HCT116 (cell line): ENCODE results near the gene VPS26B.

ENCODE experiments used
- CTCF ChIP-seq, 3 experiments: fragments of 200-600 bp in 1 of 3; sonication (generic) in 1 of 3; IDR thresholded peaks in 2 of 3; conservative IDR thresholded peaks in 1 of 3; 2 replicates each; pipeline ENCODE4 v1.5.1; 2012 to 2017; ENCODE audit warnings: low read depth in 2 of 3, low read length in 2 of 3, antibody characterized with exemption in 1 of 3, borderline replicate concordance in 1 of 3, control low read depth in 1 of 3, mild to moderate bottlenecking in 1 of 3, mixed read lengths in 1 of 3, mixed run types in 1 of 3, moderate library complexity in 1 of 3; ENCODE audit not compliant: insufficient read depth in 1 of 3
- ELF1 ChIP-seq: IDR thresholded peaks from 2 replicates; pipeline ENCODE4 v1.6.1; 2012; ENCODE audit warnings: low read depth, borderline replicate concordance
- EZH2 ChIP-seq: fragments of 200-600 bp; sonication (generic); IDR thresholded peaks from 2 replicates; pipeline ENCODE4 v1.6.1; 2017; ENCODE audit warnings: antibody characterized with exemption, mixed run types
- EZH2phosphoT487 ChIP-seq: fragments of 200-600 bp; IDR thresholded peaks from 2 replicates; pipeline ENCODE4 v1.6.1; 2018; ENCODE audit warnings: antibody characterized with exemption, borderline replicate concordance
- POLR2A ChIP-seq: IDR thresholded peaks from 2 replicates; pipeline ENCODE4 v1.7.0; 2011; ENCODE audit warnings: borderline replicate concordance; ENCODE audit not compliant: insufficient read depth, insufficient read length; ENCODE audit errors: extremely low read depth
- POLR2AphosphoS5 ChIP-seq: IDR thresholded peaks from 2 replicates; pipeline ENCODE4 v1.6.1; 2011; ENCODE audit warnings: mild to moderate bottlenecking, low read depth, low read length, moderate library complexity
- RAD21 ChIP-seq: IDR thresholded peaks from 2 replicates; pipeline ENCODE4 v1.6.1; 2012; ENCODE audit warnings: low read depth, mild to moderate bottlenecking
- TCF7L2 ChIP-seq: IDR thresholded peaks from 2 replicates; pipeline ENCODE4 v1.7.0; 2011; ENCODE audit warnings: borderline replicate concordance, inconsistent platforms; ENCODE audit not compliant: insufficient read depth, insufficient read length; ENCODE audit errors: extremely low read depth
- YY1 ChIP-seq: IDR thresholded peaks from 2 replicates; pipeline ENCODE4 v1.6.1; 2011; ENCODE audit warnings: low read length, low read depth, moderate library complexity, mild to moderate bottlenecking; ENCODE audit not compliant: insufficient replicate concordance; ENCODE audit errors: extremely low read depth
- ZNF274 ChIP-seq: fragments of 200-500 bp; sonication (Bioruptor generic); IDR thresholded peaks from 2 replicates; pipeline ENCODE4 v1.6.1; 2014; ENCODE audit warnings: mild to moderate bottlenecking, low read depth, low read length, inconsistent platforms
- TF ChIP-seq, protein P1 (sequence below): IDR thresholded peaks from 2 replicates; pipeline ENCODE4 v1.6.1; 2012; ENCODE audit warnings: low read depth
- TF ChIP-seq, protein P2 (sequence below): IDR thresholded peaks from 2 replicates; pipeline ENCODE4 v1.6.1; 2011; ENCODE audit warnings: mild to moderate bottlenecking, low read length, moderate library complexity; ENCODE audit not compliant: insufficient replicate concordance; ENCODE audit errors: extremely low read depth

GRCh38 chr11:134288486-134288885 lies 64.0 kb downstream of the VPS26B start:
- TF ChIP-seq CTCF (IDR thresholded peaks at IDR 0.05 in 2 of 3, conservative IDR thresholded peaks at IDR 0.05 in 1 of 3; ENCODE audit: borderline replicate concordance in 1 of 3, insufficient read depth in 1 of 3, low read depth in 2 of 3, low read length in 2 of 3) (no peak), ZNF274 (no peak), POLR2A (no peak), ELF1 (no peak), POLR2AphosphoS5 (no peak), EZH2 (no peak), TCF7L2 (no peak), EZH2phosphoT487 (no peak), YY1 (no peak), RAD21 (no peak)
- TF ChIP-seq, protein P1, sequence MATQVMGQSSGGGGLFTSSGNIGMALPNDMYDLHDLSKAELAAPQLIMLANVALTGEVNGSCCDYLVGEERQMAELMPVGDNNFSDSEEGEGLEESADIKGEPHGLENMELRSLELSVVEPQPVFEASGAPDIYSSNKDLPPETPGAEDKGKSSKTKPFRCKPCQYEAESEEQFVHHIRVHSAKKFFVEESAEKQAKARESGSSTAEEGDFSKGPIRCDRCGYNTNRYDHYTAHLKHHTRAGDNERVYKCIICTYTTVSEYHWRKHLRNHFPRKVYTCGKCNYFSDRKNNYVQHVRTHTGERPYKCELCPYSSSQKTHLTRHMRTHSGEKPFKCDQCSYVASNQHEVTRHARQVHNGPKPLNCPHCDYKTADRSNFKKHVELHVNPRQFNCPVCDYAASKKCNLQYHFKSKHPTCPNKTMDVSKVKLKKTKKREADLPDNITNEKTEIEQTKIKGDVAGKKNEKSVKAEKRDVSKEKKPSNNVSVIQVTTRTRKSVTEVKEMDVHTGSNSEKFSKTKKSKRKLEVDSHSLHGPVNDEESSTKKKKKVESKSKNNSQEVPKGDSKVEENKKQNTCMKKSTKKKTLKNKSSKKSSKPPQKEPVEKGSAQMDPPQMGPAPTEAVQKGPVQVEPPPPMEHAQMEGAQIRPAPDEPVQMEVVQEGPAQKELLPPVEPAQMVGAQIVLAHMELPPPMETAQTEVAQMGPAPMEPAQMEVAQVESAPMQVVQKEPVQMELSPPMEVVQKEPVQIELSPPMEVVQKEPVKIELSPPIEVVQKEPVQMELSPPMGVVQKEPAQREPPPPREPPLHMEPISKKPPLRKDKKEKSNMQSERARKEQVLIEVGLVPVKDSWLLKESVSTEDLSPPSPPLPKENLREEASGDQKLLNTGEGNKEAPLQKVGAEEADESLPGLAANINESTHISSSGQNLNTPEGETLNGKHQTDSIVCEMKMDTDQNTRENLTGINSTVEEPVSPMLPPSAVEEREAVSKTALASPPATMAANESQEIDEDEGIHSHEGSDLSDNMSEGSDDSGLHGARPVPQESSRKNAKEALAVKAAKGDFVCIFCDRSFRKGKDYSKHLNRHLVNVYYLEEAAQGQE = no peak
- TF ChIP-seq, protein P2, sequence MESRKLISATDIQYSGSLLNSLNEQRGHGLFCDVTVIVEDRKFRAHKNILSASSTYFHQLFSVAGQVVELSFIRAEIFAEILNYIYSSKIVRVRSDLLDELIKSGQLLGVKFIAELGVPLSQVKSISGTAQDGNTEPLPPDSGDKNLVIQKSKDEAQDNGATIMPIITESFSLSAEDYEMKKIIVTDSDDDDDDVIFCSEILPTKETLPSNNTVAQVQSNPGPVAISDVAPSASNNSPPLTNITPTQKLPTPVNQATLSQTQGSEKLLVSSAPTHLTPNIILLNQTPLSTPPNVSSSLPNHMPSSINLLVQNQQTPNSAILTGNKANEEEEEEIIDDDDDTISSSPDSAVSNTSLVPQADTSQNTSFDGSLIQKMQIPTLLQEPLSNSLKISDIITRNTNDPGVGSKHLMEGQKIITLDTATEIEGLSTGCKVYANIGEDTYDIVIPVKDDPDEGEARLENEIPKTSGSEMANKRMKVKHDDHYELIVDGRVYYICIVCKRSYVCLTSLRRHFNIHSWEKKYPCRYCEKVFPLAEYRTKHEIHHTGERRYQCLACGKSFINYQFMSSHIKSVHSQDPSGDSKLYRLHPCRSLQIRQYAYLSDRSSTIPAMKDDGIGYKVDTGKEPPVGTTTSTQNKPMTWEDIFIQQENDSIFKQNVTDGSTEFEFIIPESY = no peak
